Keratinocyte (primary cell): ENCODE data around the gene OR10H5. TPM values are rescaled to one million over a fixed set of nuclear protein-coding genes. Genes with fewer than 3 reads are reported as not detected.

Experiments used
- DNase-seq: peaks from one replicate; pipeline ENCODE4 v3.0.0-alpha.2; 2011; ENCODE audit warnings: low read depth, missing footprints, low spot score
- FAIRE-seq: peaks from 2 replicates; lab custom pipeline; 2011; peaks lifted over from hg19 to GRCh38; lab: Jason Lieb, UNC
- H2AFZ ChIP-seq: 2 replicates; pipeline ENCODE4 v1.6.0; 2012; ENCODE audit warnings: low read length, control low read depth, inconsistent platforms; ENCODE audit not compliant: control insufficient read depth
- H3K27ac ChIP-seq: 2 replicates; pipeline ENCODE4 v1.5.1; 2011; ENCODE audit warnings: low read length; ENCODE audit not compliant: control insufficient read depth, insufficient read depth
- H3K27me3 ChIP-seq: 3 replicates; pipeline ENCODE4 v1.6.0; 2011; ENCODE audit warnings: low read length; ENCODE audit not compliant: control insufficient read depth, insufficient read depth; ENCODE audit errors: extremely low read depth
- H3K36me3 ChIP-seq, 2 experiments: 2 replicates in 1 of 2; 3 replicates in 1 of 2; pipeline ENCODE4 v1.5.1; 2011; ENCODE audit warnings: low read length in 2 of 2, mild to moderate bottlenecking in 1 of 2; ENCODE audit not compliant: control insufficient read depth in 2 of 2, insufficient read depth in 2 of 2; ENCODE audit errors: extremely low read depth in 1 of 2
- H3K4me1 ChIP-seq: 3 replicates; pipeline ENCODE4 v1.5.1; 2011; ENCODE audit warnings: low read length; ENCODE audit not compliant: control insufficient read depth, insufficient read depth; ENCODE audit errors: extremely low read depth
- H3K4me2 ChIP-seq: 3 replicates; pipeline ENCODE4 v1.6.0; 2011; ENCODE audit warnings: low read depth, low read length; ENCODE audit not compliant: control insufficient read depth, insufficient read depth; ENCODE audit errors: extremely low read depth
- H3K4me3 ChIP-seq, 3 experiments: fragments of 200-600 bp in 1 of 3; sonication (generic) in 1 of 3; 2 replicates in 2 of 3; 3 replicates in 1 of 3; pipeline ENCODE4 v1.5.1; 2011 to 2016; ENCODE audit warnings: low read length in 3 of 3, mild to moderate bottlenecking in 3 of 3, control low read depth in 2 of 3, inconsistent platforms in 1 of 3, low read depth in 1 of 3, mixed read lengths in 1 of 3, mixed run types in 1 of 3, moderate library complexity in 1 of 3; ENCODE audit not compliant: control insufficient read depth in 2 of 3, insufficient read depth in 2 of 3; ENCODE audit errors: extremely low read depth in 1 of 3
- H3K79me2 ChIP-seq: 2 replicates; pipeline ENCODE4 v1.6.0; 2012; ENCODE audit warnings: low read length; ENCODE audit not compliant: control insufficient read depth, insufficient read depth
- H3K9ac ChIP-seq: 3 replicates; pipeline ENCODE4 v1.6.0; 2011; ENCODE audit warnings: low read length; ENCODE audit not compliant: control insufficient read depth, insufficient read depth; ENCODE audit errors: extremely low read depth
- H3K9me1 ChIP-seq: 3 replicates; pipeline ENCODE4 v1.6.0; 2011; ENCODE audit warnings: low read length; ENCODE audit not compliant: control insufficient read depth, insufficient read depth; ENCODE audit errors: extremely low read depth
- H3K9me3 ChIP-seq: 2 replicates; pipeline ENCODE4 v1.5.1; 2012; ENCODE audit warnings: low read depth, low read length; ENCODE audit not compliant: control insufficient read depth
- H4K20me1 ChIP-seq: 3 replicates; pipeline ENCODE4 v1.6.0; 2011; ENCODE audit warnings: low read length; ENCODE audit not compliant: control insufficient read depth, insufficient read depth; ENCODE audit errors: extremely low read depth
- CTCF ChIP-seq, 3 experiments: IDR thresholded peaks in 1 of 3; conservative IDR thresholded peaks in 1 of 3; optimal IDR thresholded peaks in 1 of 3; 2 replicates in 2 of 3; 3 replicates in 1 of 3; pipeline versions ENCODE3 to v1.5.1; 2011; ENCODE audit warnings: low read length in 3 of 3, mild to moderate bottlenecking in 3 of 3, moderate library complexity in 2 of 3, control low read depth in 1 of 3, inconsistent platforms in 1 of 3; ENCODE audit not compliant: insufficient read depth in 2 of 3; ENCODE audit errors: extremely low read depth in 1 of 3
- EZH2 ChIP-seq: IDR thresholded peaks from one replicate; pipeline ENCODE4 v1.6.1; 2012; ENCODE audit warnings: inconsistent platforms, mild to moderate bottlenecking, low read length, moderate library complexity
- dilution Hi-C: fragments of 300-500 bp; cut with MboI; formaldehyde crosslinking; loops from one replicate; pipeline ENCODE4 v1.7.0; 2020; ENCODE audit warnings: low sequenced_read_pairs; ENCODE audit not compliant: extremely low pct_ligation_motif_present
- polyA plus RNA-seq, 5 experiments: library from polyadenylated mRNA; depleted of rRNA in 3 of 5; stranded (reverse) in 3 of 5; stranded (forward) in 1 of 5; unstranded in 1 of 5; fragments of >200 nt; gene quantifications; 1 replicate in 1 of 5; 2 replicates in 3 of 5; 3 replicates in 1 of 5; pipeline versions ENCODE4 v1.2.1 to v1.2.3, GENCODE V29; 2011 to 2012; ENCODE audit warnings: missing spikeins in 2 of 5, low read depth in 1 of 5, low replicate concordance in 1 of 5

Gene OR10H5
- polyA plus RNA-seq, 1 donor (not counting 4 experiments of a cell fraction or from before 2014, with no cell fraction given): not detected

GRCh38 chr19:15740785-15741184 is 46.7 kb upstream of the OR10H5 start:
- no peaks in the 10 kb centered on the region for H3K9me3 ChIP-seq
- FAIRE-seq: no peak
- no peaks in the 10 kb centered on the region for H3K4me1 ChIP-seq
- H3K4me2 ChIP-seq: no peak overlapping the region
- TF ChIP-seq EZH2: no peak
- no peak for TF ChIP-seq CTCF (optimal IDR thresholded peaks at IDR 0.05 in 1 of 3, IDR thresholded peaks at IDR 0.05 in 1 of 3, conservative IDR thresholded peaks at IDR 0.05 in 1 of 3; ENCODE audit: extremely low read depth in 1 of 3, insufficient read depth in 2 of 3, low read length in 3 of 3)
- no peaks in the 10 kb centered on the region for H3K79me2 ChIP-seq
- H2AFZ ChIP-seq: no peak overlapping the region
- no peaks in the 10 kb centered on the region for H4K20me1 ChIP-seq
- no peak overlapping the region for H3K27ac ChIP-seq
- dilution Hi-C loops: no loop called here
- no peaks in the 10 kb centered on the region for H3K9me1 ChIP-seq
- H3K9ac ChIP-seq: no peak overlapping the region
- no peak for DNase-seq
- no peaks in the 10 kb centered on the region for H3K27me3 ChIP-seq
- H3K36me3 ChIP-seq: no peaks in the 10 kb centered on the region
- no peak overlapping the region for H3K4me3 ChIP-seq

GRCh38 chr19:15748239-15748638 is 39.2 kb upstream of the OR10H5 start:
- Histone ChIP-seq H4K20me1 (no peaks in the 10 kb centered on the region), H3K9me3 (no peaks in the 10 kb centered on the region), H2AFZ (no peak overlapping the region), H3K27ac (no peak overlapping the region), H3K4me2 (no peak overlapping the region), H3K9me1 (no peaks in the 10 kb centered on the region), H3K4me1 (no peaks in the 10 kb centered on the region), H3K79me2 (no peaks in the 10 kb centered on the region), H3K36me3 (no peaks in the 10 kb centered on the region), H3K4me3 (no peak overlapping the region), H3K27me3 (no peaks in the 10 kb centered on the region), H3K9ac (no peak overlapping the region)
- DNase-seq: no peak
- FAIRE-seq: no peak
- dilution Hi-C loops: no loop called here
- no peak for TF ChIP-seq CTCF (optimal IDR thresholded peaks at IDR 0.05 in 1 of 3, IDR thresholded peaks at IDR 0.05 in 1 of 3, conservative IDR thresholded peaks at IDR 0.05 in 1 of 3; ENCODE audit: extremely low read depth in 1 of 3, insufficient read depth in 2 of 3, low read length in 3 of 3)
- TF ChIP-seq EZH2: no peak
